Astrocyte (in vitro differentiated cells and primary cell): Measurements from ENCODE around the gene ARID4A.

Experiments used
- EZH2 ChIP-seq: IDR thresholded peaks from 2 replicates; pipeline ENCODE4 v1.6.1; 2012; ENCODE audit warnings: mild to moderate bottlenecking, low read length, inconsistent platforms; ENCODE audit not compliant: insufficient read depth
- TF ChIP-seq, protein P1 (sequence below): IDR thresholded peaks from 2 replicates; pipeline ENCODE4 v1.5.1; 2011; ENCODE audit warnings: low read depth, mild to moderate bottlenecking, inconsistent platforms, low read length, moderate library complexity; ENCODE audit not compliant: insufficient read depth

DNA sequence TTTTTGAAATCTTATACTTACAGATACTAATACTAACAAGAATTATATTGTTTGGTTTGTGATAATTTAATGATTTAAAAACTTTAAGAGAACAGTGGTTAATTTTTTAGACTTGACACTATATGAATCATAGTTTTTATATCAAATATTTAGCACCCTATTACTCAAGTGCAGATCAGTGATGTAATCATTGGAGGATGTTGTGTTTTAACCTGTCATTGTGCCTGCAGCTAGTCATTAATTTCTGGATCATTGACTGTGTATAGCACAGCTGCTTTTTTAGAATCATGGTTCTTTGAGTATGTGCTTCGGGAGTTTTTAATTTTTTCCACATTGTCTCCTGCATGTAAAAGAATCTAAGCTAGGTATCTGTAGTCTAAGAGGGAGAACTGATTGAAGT is 17.3 kb downstream of the ARID4A start:
- TF ChIP-seq EZH2 = no peak
- TF ChIP-seq, protein P1, sequence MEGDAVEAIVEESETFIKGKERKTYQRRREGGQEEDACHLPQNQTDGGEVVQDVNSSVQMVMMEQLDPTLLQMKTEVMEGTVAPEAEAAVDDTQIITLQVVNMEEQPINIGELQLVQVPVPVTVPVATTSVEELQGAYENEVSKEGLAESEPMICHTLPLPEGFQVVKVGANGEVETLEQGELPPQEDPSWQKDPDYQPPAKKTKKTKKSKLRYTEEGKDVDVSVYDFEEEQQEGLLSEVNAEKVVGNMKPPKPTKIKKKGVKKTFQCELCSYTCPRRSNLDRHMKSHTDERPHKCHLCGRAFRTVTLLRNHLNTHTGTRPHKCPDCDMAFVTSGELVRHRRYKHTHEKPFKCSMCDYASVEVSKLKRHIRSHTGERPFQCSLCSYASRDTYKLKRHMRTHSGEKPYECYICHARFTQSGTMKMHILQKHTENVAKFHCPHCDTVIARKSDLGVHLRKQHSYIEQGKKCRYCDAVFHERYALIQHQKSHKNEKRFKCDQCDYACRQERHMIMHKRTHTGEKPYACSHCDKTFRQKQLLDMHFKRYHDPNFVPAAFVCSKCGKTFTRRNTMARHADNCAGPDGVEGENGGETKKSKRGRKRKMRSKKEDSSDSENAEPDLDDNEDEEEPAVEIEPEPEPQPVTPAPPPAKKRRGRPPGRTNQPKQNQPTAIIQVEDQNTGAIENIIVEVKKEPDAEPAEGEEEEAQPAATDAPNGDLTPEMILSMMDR = no peak
